HEK293 (cell line): ENCODE data around the gene KCNJ2.
A peak's percentile ranks its signal among the peaks of the same experiment; 100 is the strongest.

Experiments
- GLIS2 ChIP-seq: fragments of 450-650 bp; formaldehyde crosslinking; IDR thresholded peaks from 2 replicates; pipeline ENCODE4 v1.5.1; 2016; ENCODE audit warnings: missing biosample characterization, missing genetic modification characterization
- MYNN ChIP-seq: fragments of 450-650 bp; formaldehyde crosslinking; IDR thresholded peaks from 2 replicates; pipeline ENCODE4 v1.5.1; 2016; ENCODE audit warnings: missing biosample characterization, missing genetic modification characterization, borderline replicate concordance
- SCRT1 ChIP-seq: fragments of 450-650 bp; formaldehyde crosslinking; IDR thresholded peaks from 2 replicates; pipeline ENCODE4 v1.5.1; 2016; ENCODE audit warnings: missing biosample characterization, missing genetic modification characterization, borderline replicate concordance
- SP7 ChIP-seq: fragments of 450-650 bp; formaldehyde crosslinking; IDR thresholded peaks from 2 replicates; pipeline ENCODE4 v1.5.1; 2016; ENCODE audit warnings: missing biosample characterization, missing genetic modification characterization
- TRIM28 ChIP-seq: IDR thresholded peaks from 2 replicates; pipeline ENCODE4 v1.6.1; 2011; ENCODE audit warnings: low read length, control low read depth, borderline replicate concordance
- ZEB2 ChIP-seq: fragments of 450-650 bp; formaldehyde crosslinking; IDR thresholded peaks from 2 replicates; pipeline ENCODE4 v1.5.1; 2016; ENCODE audit warnings: missing biosample characterization, missing genetic modification characterization
- ZIC2 ChIP-seq: fragments of 450-650 bp; formaldehyde crosslinking; IDR thresholded peaks from 2 replicates; pipeline ENCODE4 v1.5.1; 2016; ENCODE audit warnings: missing biosample characterization, missing genetic modification characterization
- ZNF112 ChIP-seq: fragments of 450-650 bp; formaldehyde crosslinking; IDR thresholded peaks from 2 replicates; pipeline ENCODE4 v1.5.0; 2017; ENCODE audit warnings: missing biosample characterization, missing genetic modification characterization
- ZNF146 ChIP-seq: fragments of 450-650 bp; formaldehyde crosslinking; IDR thresholded peaks from 2 replicates; pipeline ENCODE4 v1.5.1; 2016; ENCODE audit warnings: missing biosample characterization, missing genetic modification characterization
- ZNF169 ChIP-seq: fragments of 450-650 bp; formaldehyde crosslinking; IDR thresholded peaks from 2 replicates; pipeline ENCODE4 v1.5.1; 2016; ENCODE audit warnings: missing biosample characterization, missing genetic modification characterization
- ZNF184 ChIP-seq: fragments of 450-650 bp; IDR thresholded peaks from 2 replicates; pipeline ENCODE4 v1.5.1; 2018; ENCODE audit warnings: missing biosample characterization, mild to moderate bottlenecking, missing genetic modification characterization
- ZNF2 ChIP-seq: fragments of 450-650 bp; formaldehyde crosslinking; IDR thresholded peaks from 2 replicates; pipeline ENCODE4 v1.5.1; 2016; ENCODE audit warnings: missing biosample characterization, missing genetic modification characterization
- ZNF433 ChIP-seq: fragments of 450-650 bp; formaldehyde crosslinking; IDR thresholded peaks from 2 replicates; pipeline ENCODE4 v1.5.1; 2016; ENCODE audit warnings: missing biosample characterization, missing genetic modification characterization, low read depth
- ZNF555 ChIP-seq: fragments of 450-650 bp; formaldehyde crosslinking; conservative IDR thresholded peaks from 2 replicates; pipeline ENCODE4 v1.5.1; 2017; ENCODE audit warnings: missing biosample characterization, mild to moderate bottlenecking, missing genetic modification characterization, inconsistent platforms
- ZNF776 ChIP-seq: fragments of 450-650 bp; formaldehyde crosslinking; IDR thresholded peaks from 2 replicates; pipeline ENCODE4 v1.5.0; 2017; ENCODE audit warnings: missing biosample characterization, missing genetic modification characterization, borderline replicate concordance
- ZNF785 ChIP-seq: fragments of 450-650 bp; formaldehyde crosslinking; IDR thresholded peaks from 2 replicates; pipeline ENCODE4 v1.5.1; 2016; ENCODE audit warnings: missing biosample characterization, missing genetic modification characterization
- ZNF792 ChIP-seq: fragments of 450-650 bp; formaldehyde crosslinking; IDR thresholded peaks from 2 replicates; pipeline ENCODE4 v1.5.1; 2016; ENCODE audit warnings: missing biosample characterization, missing genetic modification characterization
- ZNF830 ChIP-seq: fragments of 450-650 bp; IDR thresholded peaks from 2 replicates; pipeline ENCODE4 v1.5.0; 2018; ENCODE audit warnings: missing biosample characterization, missing genetic modification characterization, low read depth, mild to moderate bottlenecking, moderate library complexity
- TF ChIP-seq, protein P1 (sequence below): fragments of 450-650 bp; formaldehyde crosslinking; IDR thresholded peaks from 2 replicates; pipeline ENCODE4 v1.5.1; 2016; ENCODE audit warnings: missing biosample characterization, missing genetic modification characterization
- TF ChIP-seq, protein P2 (sequence below): fragments of 450-650 bp; IDR thresholded peaks from 2 replicates; pipeline ENCODE4 v1.5.1; 2018; ENCODE audit warnings: missing biosample characterization, mild to moderate bottlenecking, missing genetic modification characterization
- TF ChIP-seq, protein P3 (sequence below): fragments of 450-650 bp; formaldehyde crosslinking; IDR thresholded peaks from 2 replicates; pipeline ENCODE4 v1.5.1; 2016; ENCODE audit warnings: missing biosample characterization, missing genetic modification characterization, borderline replicate concordance
- TF ChIP-seq, protein P4 (sequence below): fragments of 450-650 bp; formaldehyde crosslinking; IDR thresholded peaks from 2 replicates; pipeline ENCODE4 v1.5.1; 2016; ENCODE audit warnings: missing biosample characterization, missing genetic modification characterization
- TF ChIP-seq, protein P5 (sequence below): fragments of 450-650 bp; formaldehyde crosslinking; IDR thresholded peaks from 2 replicates; pipeline ENCODE4 v1.5.1; 2016; ENCODE audit warnings: missing biosample characterization, missing genetic modification characterization
- TF ChIP-seq, protein P6 (sequence below): fragments of 450-650 bp; formaldehyde crosslinking; IDR thresholded peaks from 2 replicates; pipeline ENCODE4 v1.5.1; 2016; ENCODE audit warnings: missing biosample characterization, missing genetic modification characterization
- TF ChIP-seq, protein P7 (sequence below): fragments of 450-650 bp; formaldehyde crosslinking; IDR thresholded peaks from 2 replicates; pipeline ENCODE4 v1.5.1; 2017; ENCODE audit warnings: missing biosample characterization, missing genetic modification characterization

The KCNJ2 gene

DNA sequence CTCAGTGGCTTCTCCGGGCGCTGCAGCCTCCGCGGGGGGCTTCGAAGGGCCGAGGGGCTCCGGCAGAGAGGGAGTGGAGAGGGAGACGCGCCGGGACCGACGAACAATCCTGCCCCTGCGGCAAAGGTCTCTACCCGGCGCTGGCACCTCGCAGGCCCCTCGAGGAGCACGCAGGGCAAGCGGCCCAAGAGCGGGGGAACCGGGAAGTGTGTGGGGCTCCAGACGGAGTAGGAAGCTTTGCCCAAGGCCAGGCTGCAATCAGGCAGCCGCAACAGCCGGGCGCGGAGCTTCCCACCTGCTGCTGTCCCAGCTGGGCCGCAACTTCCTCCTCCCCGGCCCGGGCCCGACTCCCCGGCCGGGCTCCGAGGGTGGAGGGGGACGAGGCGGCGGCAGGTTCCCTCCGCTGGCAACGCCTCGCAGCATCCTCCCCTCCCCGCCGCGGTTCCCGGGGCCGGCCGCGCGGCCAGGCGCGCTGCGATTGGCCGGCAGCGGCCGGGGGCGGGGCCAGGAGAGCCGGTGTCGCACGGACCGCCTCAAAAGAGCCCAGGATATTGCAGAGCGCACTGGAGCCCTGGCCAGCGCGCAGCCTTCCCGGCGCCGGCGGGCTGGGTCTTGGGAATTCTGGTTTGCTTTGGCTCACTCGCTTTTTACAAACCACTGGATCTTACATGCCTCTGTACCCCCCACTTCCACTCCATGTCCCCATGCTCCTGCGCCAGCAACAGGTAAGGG is at the start of gene KCNJ2 (continued):
- TF ChIP-seq ZNF2 (tag by site-specific recombination) (0 out of 2 replicates have a peak, but pooled peaks have one; percentile 25), ZNF433 (tag by site-specific recombination) (no peak), ZNF830 (tag by site-specific recombination) (no peak), ZIC2 (tag by site-specific recombination) (peak; percentile 82), TRIM28 (no peak), GLIS2 (peak; percentile 81), MYNN (tag by site-specific recombination) (no peak), ZEB2 (tag by site-specific recombination) (peak; percentile 65), ZNF146 (no peak), SCRT1 (tag by site-specific recombination) (peak; percentile 86), ZNF785 (tag by site-specific recombination) (no peak), ZNF112 (tag by site-specific recombination) (no peak), ZNF555 (tag by site-specific recombination) (no peak), ZNF184 (no peak), ZNF792 (tag by site-specific recombination) (no peak), ZNF169 (no peak), ZNF776 (tag by site-specific recombination) (no peak), SP7 (tag by site-specific recombination) (peak; percentile 61)
- TF ChIP-seq, protein P1, sequence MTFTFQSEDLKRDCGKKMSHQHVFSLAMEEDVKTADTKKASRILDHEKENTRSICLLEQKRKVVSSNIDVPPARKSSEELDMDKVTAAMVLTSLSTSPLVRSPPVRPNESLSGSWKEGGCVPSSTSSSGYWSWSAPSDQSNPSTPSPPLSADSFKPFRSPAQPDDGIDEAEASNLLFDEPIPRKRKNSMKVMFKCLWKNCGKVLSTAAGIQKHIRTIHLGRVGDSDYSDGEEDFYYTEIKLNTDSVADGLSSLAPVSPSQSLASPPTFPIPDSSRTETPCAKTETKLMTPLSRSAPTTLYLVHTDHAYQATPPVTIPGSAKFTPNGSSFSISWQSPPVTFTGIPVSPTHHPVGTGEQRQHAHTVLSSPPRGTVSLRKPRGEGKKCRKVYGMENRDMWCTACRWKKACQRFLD (tag by site-specific recombination): no peak
- TF ChIP-seq, protein P2, sequence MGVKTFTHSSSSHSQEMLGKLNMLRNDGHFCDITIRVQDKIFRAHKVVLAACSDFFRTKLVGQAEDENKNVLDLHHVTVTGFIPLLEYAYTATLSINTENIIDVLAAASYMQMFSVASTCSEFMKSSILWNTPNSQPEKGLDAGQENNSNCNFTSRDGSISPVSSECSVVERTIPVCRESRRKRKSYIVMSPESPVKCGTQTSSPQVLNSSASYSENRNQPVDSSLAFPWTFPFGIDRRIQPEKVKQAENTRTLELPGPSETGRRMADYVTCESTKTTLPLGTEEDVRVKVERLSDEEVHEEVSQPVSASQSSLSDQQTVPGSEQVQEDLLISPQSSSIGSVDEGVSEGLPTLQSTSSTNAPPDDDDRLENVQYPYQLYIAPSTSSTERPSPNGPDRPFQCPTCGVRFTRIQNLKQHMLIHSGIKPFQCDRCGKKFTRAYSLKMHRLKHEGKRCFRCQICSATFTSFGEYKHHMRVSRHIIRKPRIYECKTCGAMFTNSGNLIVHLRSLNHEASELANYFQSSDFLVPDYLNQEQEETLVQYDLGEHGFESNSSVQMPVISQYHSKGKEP (tag by site-specific recombination): peak; percentile 23; the same call in 1 of the 2 replicates
- TF ChIP-seq, protein P3, sequence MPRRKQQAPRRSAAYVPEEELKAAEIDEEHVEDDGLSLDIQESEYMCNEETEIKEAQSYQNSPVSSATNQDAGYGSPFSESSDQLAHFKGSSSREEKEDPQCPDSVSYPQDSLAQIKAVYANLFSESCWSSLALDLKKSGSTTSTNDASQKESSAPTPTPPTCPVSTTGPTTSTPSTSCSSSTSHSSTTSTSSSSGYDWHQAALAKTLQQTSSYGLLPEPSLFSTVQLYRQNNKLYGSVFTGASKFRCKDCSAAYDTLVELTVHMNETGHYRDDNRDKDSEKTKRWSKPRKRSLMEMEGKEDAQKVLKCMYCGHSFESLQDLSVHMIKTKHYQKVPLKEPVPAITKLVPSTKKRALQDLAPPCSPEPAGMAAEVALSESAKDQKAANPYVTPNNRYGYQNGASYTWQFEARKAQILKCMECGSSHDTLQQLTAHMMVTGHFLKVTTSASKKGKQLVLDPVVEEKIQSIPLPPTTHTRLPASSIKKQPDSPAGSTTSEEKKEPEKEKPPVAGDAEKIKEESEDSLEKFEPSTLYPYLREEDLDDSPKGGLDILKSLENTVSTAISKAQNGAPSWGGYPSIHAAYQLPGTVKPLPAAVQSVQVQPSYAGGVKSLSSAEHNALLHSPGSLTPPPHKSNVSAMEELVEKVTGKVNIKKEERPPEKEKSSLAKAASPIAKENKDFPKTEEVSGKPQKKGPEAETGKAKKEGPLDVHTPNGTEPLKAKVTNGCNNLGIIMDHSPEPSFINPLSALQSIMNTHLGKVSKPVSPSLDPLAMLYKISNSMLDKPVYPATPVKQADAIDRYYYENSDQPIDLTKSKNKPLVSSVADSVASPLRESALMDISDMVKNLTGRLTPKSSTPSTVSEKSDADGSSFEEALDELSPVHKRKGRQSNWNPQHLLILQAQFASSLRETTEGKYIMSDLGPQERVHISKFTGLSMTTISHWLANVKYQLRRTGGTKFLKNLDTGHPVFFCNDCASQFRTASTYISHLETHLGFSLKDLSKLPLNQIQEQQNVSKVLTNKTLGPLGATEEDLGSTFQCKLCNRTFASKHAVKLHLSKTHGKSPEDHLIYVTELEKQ (tag by site-specific recombination): no peak
- TF ChIP-seq, protein P4, sequence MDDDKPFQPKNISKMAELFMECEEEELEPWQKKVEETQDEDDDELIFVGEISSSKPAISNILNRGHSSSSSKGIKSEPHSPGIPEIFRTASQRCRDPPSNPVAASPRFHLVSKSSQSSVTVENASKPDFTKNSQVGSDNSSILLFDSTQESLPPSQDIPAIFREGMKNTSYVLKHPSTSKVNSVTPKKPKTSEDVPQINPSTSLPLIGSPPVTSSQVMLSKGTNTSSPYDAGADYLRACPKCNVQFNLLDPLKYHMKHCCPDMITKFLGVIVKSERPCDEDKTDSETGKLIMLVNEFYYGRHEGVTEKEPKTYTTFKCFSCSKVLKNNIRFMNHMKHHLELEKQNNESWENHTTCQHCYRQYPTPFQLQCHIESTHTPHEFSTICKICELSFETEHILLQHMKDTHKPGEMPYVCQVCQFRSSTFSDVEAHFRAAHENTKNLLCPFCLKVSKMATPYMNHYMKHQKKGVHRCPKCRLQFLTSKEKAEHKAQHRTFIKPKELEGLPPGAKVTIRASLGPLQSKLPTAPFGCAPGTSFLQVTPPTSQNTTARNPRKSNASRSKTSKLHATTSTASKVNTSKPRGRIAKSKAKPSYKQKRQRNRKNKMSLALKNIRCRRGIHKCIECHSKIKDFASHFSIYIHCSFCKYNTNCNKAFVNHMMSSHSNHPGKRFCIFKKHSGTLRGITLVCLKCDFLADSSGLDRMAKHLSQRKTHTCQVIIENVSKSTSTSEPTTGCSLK (tag by site-specific recombination): no peak
- TF ChIP-seq, protein P5, sequence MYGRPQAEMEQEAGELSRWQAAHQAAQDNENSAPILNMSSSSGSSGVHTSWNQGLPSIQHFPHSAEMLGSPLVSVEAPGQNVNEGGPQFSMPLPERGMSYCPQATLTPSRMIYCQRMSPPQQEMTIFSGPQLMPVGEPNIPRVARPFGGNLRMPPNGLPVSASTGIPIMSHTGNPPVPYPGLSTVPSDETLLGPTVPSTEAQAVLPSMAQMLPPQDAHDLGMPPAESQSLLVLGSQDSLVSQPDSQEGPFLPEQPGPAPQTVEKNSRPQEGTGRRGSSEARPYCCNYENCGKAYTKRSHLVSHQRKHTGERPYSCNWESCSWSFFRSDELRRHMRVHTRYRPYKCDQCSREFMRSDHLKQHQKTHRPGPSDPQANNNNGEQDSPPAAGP (tag by site-specific recombination): peak; percentile 15; the same call in 1 of the 2 replicates
- TF ChIP-seq, protein P6, sequence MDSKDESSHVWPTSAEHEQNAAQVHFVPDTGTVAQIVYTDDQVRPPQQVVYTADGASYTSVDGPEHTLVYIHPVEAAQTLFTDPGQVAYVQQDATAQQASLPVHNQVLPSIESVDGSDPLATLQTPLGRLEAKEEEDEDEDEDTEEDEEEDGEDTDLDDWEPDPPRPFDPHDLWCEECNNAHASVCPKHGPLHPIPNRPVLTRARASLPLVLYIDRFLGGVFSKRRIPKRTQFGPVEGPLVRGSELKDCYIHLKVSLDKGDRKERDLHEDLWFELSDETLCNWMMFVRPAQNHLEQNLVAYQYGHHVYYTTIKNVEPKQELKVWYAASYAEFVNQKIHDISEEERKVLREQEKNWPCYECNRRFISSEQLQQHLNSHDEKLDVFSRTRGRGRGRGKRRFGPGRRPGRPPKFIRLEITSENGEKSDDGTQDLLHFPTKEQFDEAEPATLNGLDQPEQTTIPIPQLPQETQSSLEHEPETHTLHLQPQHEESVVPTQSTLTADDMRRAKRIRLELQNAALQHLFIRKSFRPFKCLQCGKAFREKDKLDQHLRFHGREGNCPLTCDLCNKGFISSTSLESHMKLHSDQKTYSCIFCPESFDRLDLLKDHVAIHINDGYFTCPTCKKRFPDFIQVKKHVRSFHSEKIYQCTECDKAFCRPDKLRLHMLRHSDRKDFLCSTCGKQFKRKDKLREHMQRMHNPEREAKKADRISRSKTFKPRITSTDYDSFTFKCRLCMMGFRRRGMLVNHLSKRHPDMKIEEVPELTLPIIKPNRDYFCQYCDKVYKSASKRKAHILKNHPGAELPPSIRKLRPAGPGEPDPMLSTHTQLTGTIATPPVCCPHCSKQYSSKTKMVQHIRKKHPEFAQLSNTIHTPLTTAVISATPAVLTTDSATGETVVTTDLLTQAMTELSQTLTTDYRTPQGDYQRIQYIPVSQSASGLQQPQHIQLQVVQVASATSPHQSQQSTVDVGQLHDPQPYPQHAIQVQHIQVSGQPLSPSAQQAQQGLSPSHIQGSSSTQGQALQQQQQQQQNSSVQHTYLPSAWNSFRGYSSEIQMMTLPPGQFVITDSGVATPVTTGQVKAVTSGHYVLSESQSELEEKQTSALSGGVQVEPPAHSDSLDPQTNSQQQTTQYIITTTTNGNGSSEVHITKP (tag by site-specific recombination): peak; percentile 74
- TF ChIP-seq, protein P7, sequence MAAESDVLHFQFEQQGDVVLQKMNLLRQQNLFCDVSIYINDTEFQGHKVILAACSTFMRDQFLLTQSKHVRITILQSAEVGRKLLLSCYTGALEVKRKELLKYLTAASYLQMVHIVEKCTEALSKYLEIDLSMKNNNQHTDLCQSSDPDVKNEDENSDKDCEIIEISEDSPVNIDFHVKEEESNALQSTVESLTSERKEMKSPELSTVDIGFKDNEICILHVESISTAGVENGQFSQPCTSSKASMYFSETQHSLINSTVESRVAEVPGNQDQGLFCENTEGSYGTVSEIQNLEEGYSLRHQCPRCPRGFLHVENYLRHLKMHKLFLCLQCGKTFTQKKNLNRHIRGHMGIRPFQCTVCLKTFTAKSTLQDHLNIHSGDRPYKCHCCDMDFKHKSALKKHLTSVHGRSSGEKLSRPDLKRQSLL: peak; percentile 84
